ENCODE measurements around the gene PRLH.
"Not testable (repeated sequence)": the region's sequence is repeated elsewhere in the genome, so short reads cannot be mapped to it uniquely, and the experiment has no call there.

Gene PRLH

DNA sequence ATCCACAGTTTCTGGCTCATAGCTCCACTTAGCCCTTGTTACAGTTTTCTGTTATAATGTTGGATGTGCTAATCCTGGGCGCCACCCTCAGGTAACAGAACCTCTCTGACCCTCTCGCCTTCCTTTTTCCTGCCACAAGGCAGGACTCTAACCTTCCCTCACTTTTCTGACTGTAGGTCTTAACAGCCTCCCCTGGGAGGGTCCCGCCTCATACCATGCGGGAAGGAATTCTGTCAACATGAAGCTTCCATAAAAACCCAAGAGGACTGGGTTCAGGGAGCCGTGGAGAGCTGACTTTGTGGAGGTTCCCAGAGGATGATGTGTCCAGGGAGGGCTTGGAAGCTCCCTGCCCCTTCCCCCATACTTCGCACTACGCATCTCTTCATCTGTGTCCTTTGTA is 36.0 kb downstream of the PRLH start:
- DNase-seq: no peak

- no peak for DNase-seq
Measured at GRCh38 chr2:237603049-237603717, 36.8 kb downstream of the PRLH start.

DNA sequence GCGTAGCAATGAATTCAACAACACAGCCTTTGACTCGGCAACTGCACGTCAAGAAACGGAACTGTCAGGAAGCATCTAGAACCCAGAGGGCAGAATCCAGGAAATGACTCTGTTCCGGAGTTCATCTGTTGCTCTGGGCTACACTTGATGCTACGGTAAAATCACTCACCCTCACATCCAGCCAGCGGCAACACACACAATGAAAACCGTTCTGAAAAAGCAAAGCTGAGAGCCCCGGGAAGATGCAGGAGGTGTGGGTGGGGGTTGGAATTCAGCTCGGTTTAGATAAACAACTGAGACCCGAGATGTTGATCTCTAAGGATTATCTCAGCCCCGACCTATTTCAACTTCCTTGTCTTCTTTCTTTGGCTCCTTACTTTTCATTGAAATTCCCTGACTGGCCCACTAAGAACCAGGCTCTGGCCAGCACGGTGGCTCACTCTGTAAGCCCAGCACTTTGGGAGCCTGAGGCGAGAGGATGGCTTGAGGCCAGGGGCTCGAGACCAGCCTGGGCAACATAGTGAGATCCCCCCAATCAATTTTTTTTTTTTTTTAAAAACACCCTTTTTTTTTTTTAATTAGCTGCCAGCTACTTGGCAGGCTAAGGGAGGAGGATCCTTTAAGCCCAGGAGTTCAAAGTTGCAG is 37.5 kb downstream of the PRLH start:
- DNase-seq: no peak

GRCh38 chr2:237604391-237604790 is 38.0 kb downstream of the PRLH start:
- DNase-seq: no peak

DNA sequence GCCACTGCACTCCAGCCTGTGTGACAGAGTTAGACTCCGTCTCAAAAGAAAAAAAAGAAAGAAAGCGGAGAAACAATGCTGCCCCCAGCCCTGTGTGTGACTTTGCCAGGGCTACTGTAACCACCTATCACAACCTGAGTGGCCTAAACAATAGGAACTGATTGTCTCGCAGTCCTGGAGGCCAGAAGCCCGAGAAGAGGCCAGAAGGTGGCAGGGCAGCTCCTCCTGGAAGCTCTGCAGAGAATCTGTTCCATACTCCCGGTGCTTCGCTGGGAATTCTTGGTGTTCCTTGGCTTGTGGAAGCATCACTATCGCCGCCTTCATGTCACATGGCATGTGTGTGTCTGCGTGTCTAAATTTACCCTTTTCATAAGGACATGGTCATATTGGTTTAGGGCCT is 38.6 kb downstream of the PRLH start:
- no peak for DNase-seq

- not testable (repeated sequence) for DNase-seq
Measured at GRCh38 chr2:237606522-237606921, 40.1 kb downstream of the PRLH start.

DNA sequence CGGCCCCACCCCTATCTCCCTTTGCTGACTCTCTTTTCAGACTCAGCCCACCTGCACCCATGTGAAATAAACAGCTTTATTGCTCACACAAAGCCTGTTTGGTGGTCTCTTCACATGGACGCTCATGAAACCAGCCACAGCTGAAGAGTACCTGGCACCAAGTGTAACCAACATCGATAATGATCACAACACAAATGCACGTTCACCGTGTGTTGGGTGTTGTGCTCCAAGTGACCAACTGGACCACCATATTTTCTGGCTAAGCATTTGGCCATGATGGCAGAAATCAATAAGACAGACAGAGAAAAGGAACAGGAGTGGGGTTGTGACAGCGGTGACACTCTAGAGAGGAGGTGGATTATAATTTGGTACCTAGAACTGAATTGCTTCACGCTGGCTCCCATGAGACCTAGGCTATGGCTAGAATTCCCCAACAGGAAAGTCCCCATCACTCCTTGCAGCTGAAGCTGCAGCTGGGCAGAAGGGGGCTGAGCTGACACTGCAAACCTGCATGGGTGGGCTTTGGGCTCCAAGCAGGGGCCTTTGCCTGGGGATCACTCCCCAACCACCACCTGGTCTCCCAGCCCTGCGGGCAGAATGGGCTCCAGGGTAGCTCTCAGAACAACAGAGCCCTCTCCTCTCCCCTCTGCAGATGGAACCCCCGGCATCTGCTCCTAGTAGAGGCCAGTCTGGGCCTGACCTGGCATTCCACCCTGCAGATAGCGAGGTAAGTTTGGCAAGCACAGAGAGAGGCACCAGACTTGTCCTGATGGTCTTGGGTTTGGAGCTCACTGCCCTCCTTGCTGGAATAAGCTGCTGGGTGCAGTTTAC is 46.4 kb downstream of the PRLH start:
- DNase-seq: no peak

DNA sequence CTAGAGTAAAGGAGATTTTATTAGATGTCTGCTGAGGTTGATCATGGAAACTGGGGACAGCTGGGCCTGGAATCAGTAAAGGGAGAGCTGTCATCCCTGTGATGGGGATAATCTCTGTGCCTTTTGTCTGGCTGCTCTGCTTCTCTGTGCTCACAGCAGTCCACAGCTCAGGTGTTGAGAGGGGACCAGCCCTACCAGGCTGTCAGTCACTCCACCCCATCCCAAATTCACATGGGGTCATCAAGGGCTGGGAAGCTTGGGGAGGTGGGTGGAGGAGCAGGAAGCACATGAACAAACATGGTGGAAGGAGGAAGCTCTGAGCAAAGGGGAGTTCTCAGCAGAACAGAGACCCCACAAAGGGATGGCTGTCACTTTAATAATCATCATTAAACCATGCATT is 47.3 kb downstream of the PRLH start:
- DNase-seq: no peak

- no peak for DNase-seq
Measured at GRCh38 chr2:237614151-237614720, 47.9 kb downstream of the PRLH start.

DNA sequence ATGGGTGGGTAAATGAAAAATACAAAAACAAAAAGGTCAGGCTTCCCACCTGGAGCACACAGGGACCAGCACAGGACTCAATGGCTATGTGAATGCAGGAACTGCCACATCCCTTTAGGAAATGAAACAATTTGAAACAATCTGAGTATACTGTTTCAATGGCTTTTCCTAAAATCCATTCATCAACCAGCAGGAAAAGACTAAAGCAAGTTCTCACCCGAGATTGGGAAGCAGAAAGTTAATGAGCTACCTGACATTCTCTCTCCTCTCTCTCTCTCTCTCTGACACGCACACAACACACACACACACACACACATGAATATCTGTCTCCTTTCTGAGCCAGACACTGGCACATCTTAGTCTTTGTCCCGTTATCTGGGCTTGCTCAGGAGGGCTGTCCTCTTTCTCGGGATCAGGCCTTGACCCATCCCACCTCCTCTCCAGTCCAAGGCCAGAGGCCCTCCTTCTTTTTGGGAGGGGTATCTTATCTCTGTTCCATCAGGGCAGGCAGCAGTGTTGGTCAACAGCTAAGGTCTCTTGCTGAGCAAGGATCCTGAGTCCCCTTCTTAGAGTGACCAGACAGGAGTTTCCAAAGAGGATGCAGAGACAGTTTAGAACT is 49.4 kb downstream of the PRLH start:
- no peak for DNase-seq

DNA sequence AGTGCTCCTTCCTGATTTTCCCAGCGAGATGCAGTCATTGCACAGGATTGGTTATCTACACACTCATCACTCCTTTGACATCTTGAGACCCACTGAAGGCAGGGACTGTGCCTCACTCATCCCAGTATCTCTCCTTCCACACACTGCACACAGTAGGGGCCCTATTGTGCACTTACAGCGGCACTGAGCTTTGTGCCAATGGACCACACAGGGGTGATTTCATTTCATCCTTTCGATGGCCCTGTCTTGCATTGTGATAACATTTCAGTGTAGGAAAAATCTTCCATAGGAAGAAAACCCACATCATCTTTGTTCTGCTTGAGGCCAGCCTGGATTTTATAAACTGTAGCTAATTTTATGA is 50.0 kb downstream of the PRLH start:
- DNase-seq: no peak
